HG02885 (cell line): Measurements from ENCODE around the gene TIGD6.
"Not testable (repeated sequence)": the region's sequence is repeated elsewhere in the genome, so short reads cannot be mapped to it uniquely, and the experiment has no call there.

Experiments
- ATAC-seq: cut with Tn5 transposase; IDR thresholded peaks from one replicate; pipeline ENCODE4 v1.9.1; 2021; ENCODE audit warnings: mild to moderate bottlenecking; ENCODE audit not compliant: unreplicated experiment, poor library complexity

The TIGD6 gene

DNA sequence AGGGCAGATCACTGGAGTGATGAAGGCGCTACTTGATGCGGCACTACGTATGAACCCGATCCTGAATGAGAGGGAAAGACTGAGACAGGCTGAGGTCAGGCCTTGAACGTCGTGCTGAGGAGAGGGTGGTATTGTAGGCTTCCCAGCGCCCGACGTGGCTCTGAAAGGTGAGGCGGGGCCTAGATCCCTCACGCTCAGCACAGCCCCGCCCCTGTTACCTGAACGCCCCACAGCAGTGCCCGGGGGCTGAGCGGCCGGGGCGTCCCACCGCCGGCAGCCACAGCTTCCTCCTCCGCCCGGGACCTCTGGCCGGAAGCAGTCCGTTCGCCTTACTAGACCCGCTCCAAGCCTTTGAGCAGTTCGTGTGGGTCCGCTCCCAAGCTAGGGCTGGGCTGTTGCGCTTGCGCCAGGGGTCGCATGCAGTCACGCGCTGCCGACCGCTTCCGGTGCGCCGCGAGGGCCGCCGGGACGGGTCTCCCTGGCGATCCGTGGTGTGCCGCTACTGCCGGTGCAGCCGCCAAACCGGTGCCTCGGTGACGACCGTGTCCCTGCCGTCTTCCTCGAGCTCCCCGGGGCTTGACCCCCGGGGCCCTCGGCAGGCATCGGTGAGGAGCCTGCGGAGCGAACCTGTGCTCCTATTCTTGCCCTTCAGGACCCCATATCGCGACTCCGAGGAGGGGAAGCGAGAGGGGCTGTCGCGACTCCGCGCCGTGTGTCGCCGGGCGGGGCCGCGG is at the start of gene TIGD6, which contains the start of gene HMGXB3:
Gene TIGD6 (minus strand): TSS at position 399 of the 734 bp plus-strand sequence. CDS start 4,306 bp downstream, outside the sequence.
Gene HMGXB3 (plus strand): TSS at position 484 of the 734 bp plus-strand sequence. CDS start 4,114 bp downstream, outside the sequence.
- peak; percentile 88 for ATAC-seq

DNA sequence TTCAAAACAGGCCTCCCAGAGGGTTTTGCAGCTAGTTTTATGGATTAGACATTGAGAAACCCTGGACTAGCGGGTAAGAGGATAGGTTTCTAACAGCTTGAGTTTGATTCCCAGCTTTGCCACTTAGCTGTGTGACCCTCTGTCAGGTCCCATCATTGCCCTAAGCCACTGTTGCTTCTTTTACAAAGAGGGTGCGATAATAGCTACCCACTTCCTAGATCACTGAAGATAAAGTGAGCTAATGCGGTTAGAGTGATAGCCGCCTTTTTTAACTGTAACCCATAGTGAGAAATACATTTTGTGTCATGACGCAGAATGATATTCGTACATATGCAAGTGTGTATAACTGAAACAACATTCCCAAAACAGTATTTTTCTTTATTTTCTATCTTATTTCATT is 45.6 kb upstream of the TIGD6 start:
- no peak for ATAC-seq

DNA sequence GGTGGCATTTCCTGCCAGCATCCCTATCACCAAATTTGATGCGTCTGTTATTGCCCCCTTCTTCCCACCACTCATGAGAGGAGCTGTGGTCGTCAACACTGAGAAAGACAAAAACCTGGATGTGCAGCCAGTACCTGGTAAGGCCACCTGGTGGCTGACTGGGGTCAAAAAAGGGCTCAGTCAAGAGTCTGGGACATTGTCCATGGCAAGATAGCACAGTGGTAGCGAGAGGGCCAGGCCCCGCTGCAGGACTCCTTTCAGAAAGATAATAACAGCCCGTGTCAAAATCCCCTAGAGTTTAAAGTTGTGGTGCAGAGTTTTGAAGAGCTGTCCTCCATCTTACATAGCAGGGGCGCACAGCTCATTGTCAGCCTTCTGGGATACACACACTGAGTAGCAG is 45.1 kb upstream of the TIGD6 start:
- ATAC-seq, result no peak

DNA sequence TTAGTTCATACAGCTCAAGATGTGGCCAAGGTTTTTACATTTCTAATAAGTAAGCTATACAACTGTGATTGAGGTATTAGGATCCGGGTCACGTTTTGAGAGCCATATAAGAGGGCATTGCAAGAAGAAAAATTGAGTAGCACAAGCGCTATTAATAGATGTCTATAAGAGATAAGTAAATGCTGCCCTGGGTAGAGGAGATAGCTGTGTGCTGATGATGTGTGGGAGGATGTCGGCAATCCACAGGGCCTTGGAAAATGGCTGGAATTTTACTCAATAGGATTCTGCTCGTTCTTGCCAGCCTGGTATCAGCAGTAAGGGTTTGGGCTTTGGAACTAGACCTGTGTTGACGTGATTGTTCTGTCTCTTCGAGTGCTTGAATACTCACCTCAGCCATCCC is 44.3 kb upstream of the TIGD6 start:
- no peak for ATAC-seq

DNA sequence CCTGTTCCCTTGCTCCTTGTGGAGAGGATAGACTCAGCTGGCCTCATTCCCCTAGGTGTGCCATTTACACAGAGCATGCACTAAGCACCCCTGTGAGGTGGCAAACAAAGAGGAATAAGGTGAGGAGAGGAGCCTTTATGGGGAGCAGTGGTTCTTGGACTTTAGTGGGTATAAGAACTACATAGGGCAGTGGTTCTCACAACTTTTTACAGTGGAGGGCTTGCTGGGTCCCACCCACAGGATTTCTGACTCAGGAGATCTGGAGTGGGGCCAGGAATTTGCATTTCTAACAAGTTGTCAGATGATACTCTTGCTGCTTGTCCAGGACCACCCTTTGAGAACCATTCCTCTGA is 43.9 kb upstream of the TIGD6 start:
- no peak for ATAC-seq

DNA sequence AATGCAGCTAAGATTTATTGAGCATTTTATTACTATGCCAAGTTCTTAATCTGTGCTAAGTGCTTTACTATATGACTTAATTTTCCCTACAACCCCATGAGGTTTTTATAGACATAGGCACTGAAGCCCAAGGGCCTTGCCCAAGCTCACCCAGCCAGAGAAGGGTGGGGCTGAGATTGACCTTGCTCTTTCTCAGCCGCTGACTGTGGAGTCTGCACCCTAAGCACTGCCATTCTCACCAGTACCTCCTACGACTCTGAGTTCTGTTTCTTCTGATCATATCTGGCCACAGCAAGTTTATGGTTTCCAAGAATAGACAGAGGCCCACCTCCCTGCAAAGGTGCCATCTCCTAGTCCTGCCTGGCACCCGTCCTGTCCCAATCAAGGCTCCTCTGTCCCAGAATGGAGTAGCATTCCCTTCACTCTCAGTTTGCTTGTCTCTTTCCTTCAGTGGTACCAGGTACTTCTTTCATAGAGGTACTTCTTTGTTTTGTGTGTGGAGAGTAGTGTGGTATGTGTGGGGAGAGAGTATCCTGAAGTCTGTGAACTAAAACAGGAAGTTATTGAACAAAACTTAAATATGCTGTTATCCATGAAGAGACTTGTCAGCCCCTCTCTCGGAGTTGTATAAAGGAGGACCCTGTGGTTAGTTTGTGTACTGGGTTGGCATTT is 43.3 kb upstream of the TIGD6 start:
- ATAC-seq, result no peak

DNA sequence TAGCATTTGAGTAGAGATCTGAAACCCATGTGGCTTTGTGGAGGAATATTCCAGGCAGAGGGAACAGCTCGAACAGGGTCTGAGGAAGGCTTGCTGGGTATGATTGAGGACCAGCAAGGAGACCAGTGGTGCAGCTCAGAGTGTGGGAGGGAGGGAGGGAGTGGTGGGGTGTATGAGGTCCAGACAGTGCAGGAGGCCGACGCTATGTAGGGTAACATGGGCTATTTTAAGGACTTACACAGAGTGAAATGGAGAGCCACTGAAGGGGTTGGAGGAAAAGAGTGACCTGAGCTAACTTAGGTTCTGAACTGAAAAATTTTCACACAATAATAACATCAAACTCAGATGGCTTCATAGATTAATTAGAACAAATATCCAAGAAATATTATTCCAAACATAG is 42.0 kb upstream of the TIGD6 start:
- no peak for ATAC-seq

DNA sequence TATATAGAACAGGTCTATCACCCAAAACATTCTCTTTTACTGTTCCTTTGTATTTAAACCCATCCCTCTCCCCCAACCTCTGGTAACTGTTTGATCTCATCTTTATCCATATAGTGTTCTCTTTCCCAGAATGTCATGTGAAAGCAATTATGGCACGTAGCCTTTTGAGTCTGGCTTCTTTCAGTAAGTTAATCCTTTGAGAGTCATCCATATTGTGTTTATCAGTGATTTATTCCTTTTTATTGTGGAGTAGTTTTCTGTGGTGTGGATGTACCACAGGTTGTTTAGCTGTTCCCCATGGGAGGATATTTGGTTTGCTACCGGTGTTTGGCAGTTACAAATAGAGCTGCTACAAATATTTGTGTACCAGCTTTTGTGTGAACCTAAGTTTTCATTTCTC is 38.1 kb upstream of the TIGD6 start:
- no peak for ATAC-seq

DNA sequence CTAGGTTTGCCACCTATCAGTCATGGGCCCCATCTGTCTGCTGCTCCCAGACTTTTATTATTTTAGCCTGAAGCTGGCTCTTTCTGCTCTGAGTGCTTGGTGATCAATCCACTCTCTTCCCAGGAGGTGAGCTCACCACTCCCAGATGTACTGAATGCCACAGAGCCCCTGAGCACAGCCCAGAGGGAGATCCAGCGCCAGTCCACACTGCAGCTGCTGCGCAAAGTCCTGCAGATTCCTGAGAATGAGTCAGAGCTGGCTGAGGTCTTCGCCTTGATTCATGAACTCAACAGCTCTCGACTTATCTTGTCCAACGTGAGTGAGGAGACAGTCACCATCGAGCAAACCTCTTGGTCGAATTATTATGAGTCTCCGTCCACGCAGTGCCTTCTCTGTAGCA is 36.1 kb upstream of the TIGD6 start:
- no peak for ATAC-seq

DNA sequence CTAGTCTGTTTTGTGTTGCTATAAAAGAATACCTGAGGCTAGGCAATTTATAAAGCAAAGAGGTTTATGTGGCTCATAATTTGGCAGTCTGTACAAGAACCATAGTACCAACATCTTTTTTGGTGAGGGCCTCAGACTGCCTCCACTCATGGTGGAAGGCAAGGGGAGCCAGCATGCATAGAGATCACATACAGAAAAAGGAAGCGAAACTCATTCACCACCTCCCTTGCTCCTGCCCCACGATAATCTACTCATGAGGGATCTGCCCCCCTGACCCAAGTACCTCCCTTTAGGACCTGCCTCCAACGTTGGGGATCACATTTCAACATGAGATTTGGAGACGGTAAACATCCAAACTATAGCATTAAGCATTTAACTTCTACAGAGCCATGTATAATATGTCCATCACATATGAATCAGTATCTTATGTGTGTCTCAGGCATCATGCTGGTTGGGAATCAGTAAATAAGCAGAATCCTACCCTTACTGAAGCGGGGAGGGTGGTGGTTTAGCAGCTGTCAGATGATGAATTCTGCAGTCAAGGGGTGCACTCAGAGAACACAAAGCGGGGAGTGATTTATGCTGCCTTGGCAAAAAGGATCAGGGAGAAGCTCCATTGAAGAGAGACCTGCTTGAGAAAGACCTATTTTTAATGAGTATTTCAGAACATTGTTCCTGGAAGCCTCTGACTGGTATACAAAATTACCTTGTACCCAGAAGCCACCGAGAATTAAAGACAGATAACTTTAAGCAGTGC is 34.9 kb upstream of the TIGD6 start:
- peak; percentile 96 for ATAC-seq

DNA sequence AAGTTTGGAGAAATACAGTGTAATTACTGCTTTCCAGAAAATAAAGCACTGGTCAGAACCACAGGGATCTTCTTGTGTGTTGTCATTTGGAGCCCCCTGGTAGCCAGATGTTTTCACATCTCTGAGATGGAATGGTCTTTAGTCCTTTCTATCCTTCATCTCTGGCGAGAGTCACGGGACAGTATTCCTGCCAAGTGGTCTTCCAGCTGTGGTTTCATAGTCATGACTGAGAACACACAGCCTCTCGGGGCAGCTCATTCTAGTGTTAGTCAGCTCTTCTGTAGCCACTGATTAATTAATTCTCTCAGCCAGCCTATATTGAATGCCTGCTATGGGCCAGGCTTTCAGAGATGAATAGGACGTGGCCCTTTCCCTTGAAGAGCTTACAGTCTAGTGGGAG is 34.2 kb upstream of the TIGD6 start:
- ATAC-seq, result no peak

DNA sequence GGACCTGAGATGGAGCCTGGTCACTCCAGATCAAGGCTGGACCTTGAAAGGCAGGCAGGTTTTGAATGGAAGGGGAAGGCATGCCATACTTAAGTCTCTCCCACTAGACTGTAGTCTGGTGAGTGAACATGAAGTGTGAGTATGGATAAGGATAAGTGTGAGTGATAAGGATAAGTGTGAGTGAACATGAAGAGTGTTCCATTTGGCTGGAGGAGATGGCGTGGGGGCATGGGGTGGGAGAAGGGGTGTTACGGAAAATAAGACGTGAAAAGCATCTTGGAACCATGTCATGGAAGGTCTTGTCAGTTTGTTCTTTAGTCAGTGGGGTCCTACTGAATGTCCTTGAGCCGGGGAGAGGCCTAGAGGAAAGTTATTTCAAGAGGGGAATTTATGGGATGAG is 32.9 kb upstream of the TIGD6 start:
- ATAC-seq, result no peak

DNA sequence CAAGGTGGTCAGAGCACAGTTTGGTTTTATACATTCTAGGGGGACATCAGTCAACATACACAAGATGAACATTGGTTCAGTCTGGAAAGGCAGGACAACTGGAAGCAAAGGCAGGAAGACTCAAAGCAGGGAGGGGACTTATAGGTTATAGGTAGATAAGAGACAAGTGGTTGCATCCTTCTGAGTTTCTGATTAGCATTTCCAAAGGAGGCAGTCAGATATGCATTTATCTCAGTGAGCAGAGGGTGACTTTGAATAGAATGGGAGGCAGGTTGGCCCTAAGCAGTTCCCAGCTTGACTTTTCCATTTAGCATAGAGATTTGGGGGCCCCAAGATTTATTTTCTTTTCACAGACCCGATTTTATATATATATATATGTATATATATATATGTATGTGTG is 27.6 kb upstream of the TIGD6 start:
- ATAC-seq, result not testable (repeated sequence)

DNA sequence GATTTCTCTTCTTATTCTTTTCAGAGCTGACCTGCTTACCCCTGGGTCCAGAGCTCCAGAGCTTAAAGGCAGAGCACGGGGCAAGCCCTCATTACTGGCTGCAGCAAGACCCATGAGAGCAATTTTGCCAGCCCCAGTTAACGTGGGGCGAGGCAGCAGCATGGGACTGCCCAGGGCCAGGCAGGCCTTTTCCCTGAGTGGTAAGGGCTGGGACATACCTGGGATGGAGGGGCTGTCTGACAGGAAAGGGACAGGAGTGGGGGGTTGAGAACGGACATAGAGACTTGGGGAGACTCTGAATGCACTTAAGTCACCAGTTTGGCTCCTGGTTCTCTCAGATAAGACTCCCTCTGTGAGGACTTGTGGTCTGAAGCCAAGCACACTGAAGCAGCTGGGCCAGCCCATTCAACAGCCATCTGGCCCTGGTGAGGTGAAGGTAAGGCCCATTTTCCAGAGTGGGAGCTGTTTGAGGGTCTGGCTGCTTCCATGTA is 26.3 kb upstream of the TIGD6 start:
- ATAC-seq, result no peak

DNA sequence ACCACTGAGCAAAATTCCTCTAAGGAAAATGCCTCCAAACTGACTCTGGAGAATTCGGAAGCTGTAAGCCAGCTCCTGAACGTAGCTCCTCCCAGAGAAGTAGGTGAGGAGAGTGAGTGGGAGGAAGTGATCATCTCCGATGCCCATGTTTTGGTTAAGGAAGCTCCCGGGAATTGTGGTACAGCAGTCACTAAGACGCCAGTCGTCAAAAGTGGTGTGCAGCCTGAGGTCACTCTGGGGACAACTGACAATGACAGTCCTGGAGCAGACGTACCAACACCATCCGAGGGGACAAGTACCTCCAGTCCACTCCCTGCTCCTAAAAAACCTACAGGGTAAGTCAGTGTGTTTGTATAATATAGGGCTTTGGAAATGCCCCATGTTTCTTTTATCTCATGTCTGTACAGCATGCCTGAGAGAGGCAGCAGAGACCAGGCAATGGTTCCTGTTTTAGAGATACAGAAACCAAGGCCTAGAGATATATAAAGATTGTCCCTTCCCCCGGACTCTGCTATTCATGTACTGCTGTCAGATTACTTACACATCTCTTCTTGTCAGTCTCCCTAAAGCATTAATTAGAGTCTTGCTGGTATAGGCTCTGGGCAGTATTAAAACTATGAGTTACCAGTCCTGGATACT is 24.0 kb upstream of the TIGD6 start:
- ATAC-seq, result no peak

DNA sequence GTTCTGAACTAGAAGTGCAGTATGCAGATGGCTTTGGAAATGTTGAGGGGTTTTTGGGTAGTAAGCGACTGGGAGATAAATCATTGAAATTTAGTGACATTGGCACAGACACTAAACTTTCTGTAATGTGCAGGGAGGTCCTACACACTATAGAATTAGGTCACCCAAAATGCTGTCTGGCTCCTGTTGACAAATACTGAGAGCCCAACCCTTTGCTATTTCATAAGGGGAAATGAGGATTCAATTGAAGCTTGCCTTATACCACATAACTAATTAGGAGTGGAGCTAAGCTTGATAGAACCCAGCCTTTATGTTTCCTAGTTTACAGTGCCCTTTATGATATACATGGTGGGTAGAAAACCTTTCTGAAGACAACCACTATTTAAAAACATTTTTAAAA is 22.7 kb upstream of the TIGD6 start:
- no peak for ATAC-seq

DNA sequence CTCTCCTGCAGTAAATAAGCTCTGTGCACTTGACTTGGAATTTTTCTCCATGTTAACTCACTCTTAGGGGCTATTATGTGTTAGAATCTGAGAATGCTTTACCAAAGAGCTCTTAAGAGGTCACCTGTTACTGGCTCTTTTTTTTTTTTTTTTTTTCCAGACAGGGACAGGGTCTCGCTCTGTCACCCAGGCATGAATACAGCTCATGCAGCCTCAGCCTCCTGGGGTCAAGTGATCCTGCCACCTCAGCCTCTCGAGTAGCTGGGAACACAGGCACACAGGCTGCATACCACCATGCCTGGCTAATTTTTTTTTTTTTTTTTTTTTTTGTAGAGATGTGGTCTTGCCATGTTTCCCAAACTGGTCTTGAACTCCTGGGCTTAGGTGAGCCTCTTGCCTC is 22.2 kb upstream of the TIGD6 start:
- ATAC-seq, result no peak

DNA sequence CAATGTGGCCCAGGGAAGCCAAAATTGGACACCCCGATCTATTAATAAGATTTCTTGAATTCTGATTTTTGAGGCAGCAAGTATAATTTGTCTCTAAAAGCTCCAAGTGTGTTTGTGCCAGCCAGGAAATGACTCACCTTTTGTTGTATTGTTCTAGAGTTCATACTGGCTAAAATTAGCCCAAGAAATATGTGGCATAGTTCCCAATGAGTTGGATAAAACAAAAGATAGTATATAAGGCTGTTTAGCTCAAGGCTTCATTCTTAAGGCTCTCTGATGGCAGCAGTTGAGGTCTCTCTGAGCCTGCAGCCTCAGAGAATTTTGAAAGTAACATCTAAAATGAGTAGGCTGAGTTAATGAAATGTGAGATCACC is 21.7 kb upstream of the TIGD6 start:
- ATAC-seq, result no peak

DNA sequence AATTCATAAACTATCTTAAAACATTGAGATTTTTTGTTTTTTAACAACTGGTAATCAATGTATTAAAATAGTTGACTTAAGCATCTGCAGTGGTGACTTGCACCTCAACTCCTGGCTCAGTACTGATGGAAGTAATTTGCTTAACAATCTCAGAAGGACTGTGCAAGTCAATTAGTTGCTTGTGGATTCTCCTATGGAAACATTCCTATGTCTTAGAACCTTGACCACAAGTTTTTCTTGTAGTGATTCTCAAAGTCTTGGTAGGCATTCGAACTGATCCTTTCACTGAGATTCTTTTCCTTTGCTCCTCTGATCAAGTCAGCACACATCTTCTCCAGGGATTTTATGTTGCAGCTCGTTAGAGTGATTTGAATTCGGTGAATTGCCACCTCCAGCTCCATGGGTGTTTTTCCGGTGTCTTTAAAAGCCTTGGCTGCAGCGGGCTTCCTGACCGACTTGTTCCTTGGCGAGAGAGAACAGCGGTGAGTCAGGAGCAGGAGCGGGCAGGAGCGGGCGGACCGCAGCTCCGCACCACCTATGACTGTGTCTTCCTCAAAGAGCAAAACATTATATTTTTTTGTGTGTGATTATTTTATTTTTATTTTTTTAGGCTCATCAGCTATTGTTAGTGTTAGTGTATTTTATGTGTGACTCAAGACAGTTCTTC is 21.2 kb upstream of the TIGD6 start:
- ATAC-seq, result no peak

DNA sequence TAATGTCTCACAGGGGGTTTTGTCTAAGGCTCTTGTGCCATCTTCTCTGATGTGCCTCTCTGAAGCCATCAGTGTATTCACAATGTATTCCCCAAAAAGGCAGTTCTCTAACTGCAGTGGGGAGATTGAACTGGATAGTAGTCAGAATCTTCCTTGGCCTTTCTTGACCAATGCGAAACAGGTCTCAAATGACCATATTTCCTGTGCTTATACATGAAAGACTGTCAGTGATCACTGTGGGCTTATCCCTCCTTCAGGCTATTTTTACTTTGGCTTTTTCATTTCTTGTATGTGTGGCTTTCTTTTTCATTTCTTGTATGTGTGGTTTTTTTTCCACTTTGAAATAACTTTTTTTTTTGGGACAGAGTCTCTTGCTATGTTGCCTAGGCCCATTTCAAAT is 19.8 kb upstream of the TIGD6 start:
- no peak for ATAC-seq
